GM19043 (cell line): ENCODE measurements around the gene KRTAP17-1.

ENCODE experiments used
- ATAC-seq: cut with Tn5 transposase; IDR thresholded peaks from one replicate; pipeline ENCODE4 v1.9.1; 2021; ENCODE audit warnings: low read depth; ENCODE audit not compliant: unreplicated experiment

The KRTAP17-1 gene

DNA sequence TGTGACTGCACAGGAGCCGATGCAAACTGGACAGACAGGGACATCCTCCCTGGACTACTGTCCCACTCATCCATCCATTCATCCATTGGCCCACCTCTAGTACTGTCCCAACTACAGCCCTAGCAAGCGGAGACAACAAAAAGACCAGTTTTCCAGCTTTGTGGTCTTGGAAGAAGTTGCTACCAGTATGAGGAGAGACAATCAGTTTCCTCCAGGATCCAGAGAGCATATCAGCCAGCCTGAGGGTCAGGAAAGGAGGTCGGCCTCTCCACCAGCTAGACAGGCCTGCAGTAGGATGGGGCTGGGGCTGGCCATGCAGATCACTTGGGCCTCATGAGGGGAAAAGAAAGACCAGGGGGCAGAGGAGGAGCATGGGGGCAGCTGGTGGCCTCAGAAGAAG is 18.3 kb upstream of the KRTAP17-1 start:
- no peak for ATAC-seq

- ATAC-seq, result no peak
Measured at GRCh38 chr17:41333098-41333497, 17.6 kb upstream of the KRTAP17-1 start.

GRCh38 chr17:41332239-41332638 is 16.7 kb upstream of the KRTAP17-1 start:
- no peak for ATAC-seq

DNA sequence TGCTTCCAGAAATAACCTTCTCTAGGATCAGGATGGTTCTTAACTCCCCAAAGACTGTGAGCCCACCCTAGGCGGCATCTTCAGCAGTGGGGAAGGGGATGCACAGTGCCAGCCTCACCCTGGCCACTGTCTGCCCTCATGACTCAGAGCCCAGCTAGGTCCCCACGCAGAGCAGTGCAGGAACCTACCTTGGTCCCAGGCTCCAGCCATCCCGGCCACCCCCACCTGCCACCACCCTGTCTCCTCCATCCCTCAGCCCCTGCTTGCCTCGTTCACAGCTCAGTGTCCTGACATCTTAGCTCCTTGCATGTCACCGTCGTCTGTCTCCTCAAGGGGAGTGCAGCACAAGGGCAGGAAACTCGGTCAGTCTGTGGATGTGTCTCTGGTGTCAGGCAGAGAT is 16.1 kb upstream of the KRTAP17-1 start:
- no peak for ATAC-seq

- no peak for ATAC-seq
Measured at GRCh38 chr17:41329279-41329948, 13.9 kb upstream of the KRTAP17-1 start.

DNA sequence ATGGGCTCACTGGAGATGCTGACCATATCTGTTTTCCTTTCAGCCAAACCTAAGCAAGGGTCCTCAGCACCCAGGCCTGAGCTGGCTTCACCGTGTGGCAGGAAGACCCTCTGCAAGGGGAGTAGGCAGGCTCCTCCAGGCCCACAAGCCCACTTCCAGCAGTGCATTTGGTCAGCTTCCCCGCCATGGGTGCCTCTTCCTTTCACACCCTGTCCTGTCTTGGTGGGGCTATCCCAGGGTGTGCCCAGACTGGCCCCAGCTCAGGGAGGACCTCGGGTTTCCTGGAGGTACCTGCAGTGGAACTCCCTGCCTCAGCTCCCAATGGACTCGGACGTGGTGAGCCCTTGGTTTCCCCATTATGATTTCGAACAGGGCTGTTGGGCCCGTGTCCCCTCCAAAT is 12.7 kb upstream of the KRTAP17-1 start:
- no peak for ATAC-seq

DNA sequence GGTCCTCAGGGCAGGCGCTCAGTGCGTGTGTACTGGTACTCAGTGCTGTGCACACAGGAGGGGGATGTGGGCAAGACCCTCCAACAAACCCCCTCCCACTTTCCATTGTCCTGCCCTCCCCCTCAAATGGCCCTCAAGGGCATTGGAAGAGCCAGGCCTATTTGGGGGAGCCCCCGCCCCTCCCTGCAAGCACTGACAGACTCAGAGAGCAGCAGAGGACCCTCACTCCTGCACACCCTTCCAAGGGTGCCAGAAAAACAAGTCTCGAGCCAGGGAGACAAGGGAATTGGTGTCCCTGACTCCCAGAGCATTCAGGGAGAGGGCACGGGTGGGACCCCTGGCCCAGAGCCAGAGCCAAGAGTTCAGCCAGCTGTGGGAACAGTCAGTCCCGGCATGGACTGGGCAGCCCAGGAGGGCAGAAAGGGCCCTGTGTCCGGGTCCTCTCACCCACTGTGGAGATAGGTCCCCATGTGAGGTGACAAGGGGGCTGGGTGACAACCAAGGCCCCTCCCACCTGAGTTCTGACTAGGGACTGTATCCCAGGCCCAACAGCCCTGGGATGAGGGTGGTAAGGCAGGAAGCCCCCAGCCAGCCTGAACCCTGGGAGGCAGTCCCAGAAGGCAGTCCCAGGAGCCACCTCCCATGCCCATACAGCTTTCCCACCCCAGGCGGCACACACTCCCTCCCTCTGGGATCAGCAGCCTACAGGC is 12.1 kb upstream of the KRTAP17-1 start:
- no peak for ATAC-seq

DNA sequence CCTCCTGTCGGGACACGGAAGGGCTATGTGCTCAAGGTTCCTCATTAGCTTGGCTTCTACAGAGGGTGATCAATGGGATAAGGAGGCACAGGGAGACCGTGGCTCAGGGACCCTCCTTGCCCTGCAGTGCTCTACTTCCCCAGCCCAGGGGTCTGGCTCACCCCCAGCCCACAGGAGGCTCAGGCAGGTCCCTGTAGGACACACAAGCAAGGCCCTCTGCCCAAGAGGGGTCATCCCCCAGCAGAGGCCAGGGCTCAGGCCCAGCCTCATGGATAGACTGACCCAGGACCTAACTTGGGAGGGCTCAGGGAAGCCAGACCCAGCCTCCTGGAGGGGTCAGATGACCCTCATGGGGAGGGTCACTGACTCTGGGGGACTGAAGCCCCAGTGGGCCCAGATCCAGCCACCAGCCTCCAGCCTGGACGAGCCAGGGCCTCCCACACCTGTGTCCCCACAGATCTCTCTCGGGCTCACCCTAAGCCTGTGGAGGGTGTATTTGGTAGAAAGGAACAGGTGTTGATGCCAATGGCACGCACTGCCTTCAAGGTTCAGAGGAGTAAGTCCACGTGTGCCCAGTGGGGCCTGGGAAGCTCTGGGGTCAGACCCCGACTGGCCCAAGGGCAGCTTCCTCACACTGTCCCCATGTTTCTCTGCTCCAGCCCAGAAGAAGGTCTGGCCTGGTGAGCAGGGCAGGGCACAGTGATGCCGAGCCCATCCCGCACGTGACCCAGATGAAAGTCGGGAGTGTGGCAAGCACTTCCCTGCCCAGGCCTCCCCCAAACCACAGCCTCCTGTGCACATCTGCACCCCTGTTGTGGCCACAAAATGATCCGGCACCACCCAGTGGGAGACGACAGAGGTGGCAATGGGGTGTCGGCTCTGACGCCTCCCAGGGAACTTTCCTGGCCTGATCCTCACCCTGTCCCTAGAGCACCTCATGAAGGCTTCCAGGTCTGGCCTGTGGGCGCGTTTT is 10.9 kb upstream of the KRTAP17-1 start:
- ATAC-seq, result no peak

- no peak for ATAC-seq
Measured at GRCh38 chr17:41325611-41326010, 10.1 kb upstream of the KRTAP17-1 start.

GRCh38 chr17:41325126-41325525 is 9.6 kb upstream of the KRTAP17-1 start:
- ATAC-seq, result no peak

GRCh38 chr17:41324180-41325075 is 8.9 kb upstream of the KRTAP17-1 start:
- ATAC-seq, result no peak

GRCh38 chr17:41322903-41323895 is 7.7 kb upstream of the KRTAP17-1 start:
- ATAC-seq, result no peak

GRCh38 chr17:41322094-41322902 is 6.8 kb upstream of the KRTAP17-1 start:
- no peak for ATAC-seq

GRCh38 chr17:41318231-41318630 is 2.7 kb upstream of the KRTAP17-1 start:
- ATAC-seq, result no peak

GRCh38 chr17:41315814-41316445 is 420 bp upstream of the KRTAP17-1 start:
- ATAC-seq, result no peak

- no peak for ATAC-seq
Measured at GRCh38 chr17:41311111-41311510, 4.4 kb downstream of the KRTAP17-1 start.

GRCh38 chr17:41308918-41309359 is 6.6 kb downstream of the KRTAP17-1 start, which contains the start of gene KRTAP16-1:
KRTAP16-1 (minus strand) TSS chr17:41309309; CDS start chr17:41309253, 56 bp downstream.
- ATAC-seq, result no peak
